Measurements from ENCODE around the gene NPAS3.

Gene NPAS3

DNA sequence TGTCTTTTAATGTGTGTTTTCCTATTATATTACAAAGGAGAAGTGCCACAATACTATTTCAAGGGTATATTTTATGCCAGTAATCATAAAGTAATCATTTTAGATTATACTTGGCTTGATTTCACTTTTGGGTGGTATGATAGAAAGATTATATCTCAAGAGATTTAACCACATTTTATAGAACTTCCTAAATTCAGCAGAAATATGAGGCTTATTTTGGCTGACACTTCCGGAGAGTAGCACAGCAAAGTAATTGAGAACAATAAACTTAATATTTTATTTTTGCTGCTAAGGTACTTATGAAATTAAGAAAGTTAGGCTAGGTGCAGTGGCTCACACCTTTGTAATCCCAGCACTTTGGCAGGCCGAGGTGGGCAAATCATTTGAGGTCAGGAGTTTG, 319.1 kb downstream of the NPAS3 start:
- no peak for DNase-seq (ENCODE audit: low spot score)

GRCh38 chr14:33259764-33260163, 321.1 kb downstream of the NPAS3 start:
- no peak for DNase-seq (ENCODE audit: low spot score)

DNA sequence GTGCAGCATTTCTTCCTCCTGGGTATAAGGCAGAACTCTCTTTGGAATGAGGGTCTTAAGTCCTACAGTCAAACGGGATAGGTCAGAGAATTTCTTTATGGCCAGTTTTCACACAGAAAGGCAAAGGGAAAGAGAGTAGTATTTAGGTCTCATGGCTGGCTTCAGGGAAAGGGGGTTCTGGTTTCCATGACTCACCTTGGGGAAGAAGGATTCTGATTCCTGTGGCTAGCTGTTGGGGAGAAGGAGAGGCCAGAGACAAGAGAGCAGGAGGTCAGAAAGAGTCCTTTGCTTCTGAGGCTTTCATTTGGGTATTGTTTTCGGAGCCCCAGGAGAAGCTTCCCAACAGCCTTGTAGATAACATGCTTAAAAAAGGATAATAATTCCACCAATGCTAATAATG, 332.5 kb downstream of the NPAS3 start:
- DNase-seq (ENCODE audit: low spot score), result no peak

- no peak for DNase-seq (ENCODE audit: low spot score)
These were observed 333.2 kb downstream of the NPAS3 start for GRCh38 chr14:33271891-33272290.

DNA sequence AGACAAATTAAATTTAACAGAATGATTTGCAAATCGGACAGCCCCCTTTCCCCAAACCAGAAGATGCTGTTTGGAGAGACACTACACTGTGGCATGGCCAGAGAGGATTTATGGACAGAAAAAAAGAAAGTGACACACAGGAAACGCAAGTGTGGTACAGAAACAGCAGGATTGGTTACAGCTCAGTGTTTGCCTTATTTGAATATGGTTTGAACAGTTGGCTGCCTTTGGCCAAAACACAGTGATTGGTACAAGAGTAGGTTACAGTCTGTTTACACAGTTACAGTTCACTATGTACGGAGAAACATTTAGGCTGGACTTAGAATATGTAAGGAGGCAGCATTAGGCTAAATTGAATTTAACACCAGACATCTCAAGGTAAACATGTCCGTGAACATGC, 335.3 kb downstream of the NPAS3 start:
- no peak for DNase-seq (ENCODE audit: low spot score)

DNA sequence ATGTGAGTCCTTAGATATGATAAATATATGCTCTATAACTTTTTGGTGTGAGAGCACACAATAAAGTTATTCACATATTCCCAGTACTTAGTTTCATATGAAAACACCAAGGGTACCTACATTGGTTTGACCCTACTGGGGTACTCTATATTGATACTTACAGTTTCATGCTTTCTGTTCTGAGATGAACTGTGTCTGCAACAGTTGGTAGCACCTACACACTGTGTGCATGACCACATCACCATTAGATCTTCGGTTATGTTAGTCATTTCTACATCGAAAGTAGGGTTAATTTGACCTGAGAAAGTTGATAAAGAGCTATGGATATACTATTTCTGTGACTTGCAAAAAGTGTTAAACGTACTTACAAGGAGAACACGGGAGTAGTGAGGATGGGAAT, 337.2 kb downstream of the NPAS3 start:
- no peak for DNase-seq (ENCODE audit: low spot score)

- DNase-seq (ENCODE audit: low spot score), result no peak
These were observed 341.2 kb downstream of the NPAS3 start for GRCh38 chr14:33279865-33280264.

DNA sequence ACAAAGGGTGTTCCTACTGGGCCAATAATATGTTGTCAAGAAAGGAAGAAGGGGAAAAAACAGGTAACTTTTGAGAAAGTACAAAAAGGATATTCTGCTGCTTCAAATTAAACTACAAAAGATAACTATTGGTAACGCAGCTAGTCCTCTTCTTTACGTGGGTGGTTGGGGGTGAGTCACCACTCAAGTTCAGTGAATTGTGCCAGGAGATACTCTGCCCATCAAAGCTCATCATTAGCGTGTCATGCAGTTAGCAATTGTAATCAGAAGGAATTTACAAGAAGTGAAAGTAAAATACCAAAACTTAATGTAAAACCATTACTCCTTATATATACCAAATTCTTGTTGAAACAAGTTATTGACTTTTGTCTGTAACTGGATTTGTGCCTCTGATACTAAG, 342.0 kb downstream of the NPAS3 start:
- DNase-seq (ENCODE audit: low spot score), result no peak

GRCh38 chr14:33282331-33283230, 343.9 kb downstream of the NPAS3 start:
- no peak for DNase-seq (ENCODE audit: low spot score)

DNA sequence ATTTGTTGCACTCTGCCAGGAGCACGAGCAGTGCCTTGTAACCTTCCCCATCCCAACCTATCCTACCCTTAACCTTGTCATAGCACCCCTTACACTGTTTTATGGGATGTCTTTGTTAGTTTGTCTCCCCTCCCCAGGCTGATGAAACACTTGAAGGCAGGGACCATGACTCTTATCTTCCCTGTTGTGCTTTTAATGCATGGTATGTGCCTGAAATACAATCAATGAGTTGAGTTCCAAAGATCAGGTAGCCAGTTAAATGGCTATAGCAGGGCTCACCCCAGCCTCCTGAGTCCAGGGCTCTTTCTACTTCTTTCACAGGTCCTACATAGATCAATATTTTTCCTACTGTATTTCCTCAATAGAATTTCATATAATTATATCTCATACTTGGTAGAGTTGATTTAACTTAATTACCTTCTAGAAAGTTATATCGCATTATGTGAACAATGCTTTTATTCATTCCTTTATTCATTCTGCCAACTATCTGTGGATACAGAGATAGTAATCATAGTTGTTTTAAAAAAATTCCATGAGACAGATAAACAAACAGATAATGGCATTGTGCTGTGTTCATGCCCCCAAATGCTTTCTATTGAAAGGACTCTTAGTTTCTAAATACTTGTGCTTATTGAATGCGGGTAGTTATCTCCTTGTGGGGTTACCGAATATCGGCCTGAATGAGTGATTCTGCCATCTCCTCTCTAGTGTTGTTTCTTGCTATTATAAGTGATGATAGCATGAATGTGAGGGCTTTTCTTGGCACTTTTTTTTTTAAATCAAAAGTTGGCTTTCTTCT, 347.4 kb downstream of the NPAS3 start:
- DNase-seq (ENCODE audit: low spot score), result no peak

DNA sequence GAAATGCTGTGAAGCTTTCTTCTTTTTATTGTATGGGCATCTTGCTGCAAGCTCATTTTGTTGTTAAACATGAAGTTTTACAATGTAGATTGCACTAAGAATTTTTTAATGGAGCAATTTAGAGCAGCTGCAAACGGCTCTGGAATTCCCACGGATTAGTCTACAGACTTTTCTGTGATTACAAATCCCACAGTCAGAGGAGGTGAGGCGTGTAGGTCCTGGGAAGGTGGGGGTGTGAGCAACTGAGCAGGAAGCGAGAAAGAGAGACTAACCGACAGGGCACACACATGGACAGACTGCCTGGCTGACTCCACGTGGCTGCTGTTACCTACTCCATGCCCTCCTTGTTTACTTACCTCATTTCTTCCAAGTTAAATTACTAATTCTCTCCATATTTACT, 348.5 kb downstream of the NPAS3 start:
- DNase-seq (ENCODE audit: low spot score), result no peak

GRCh38 chr14:33290641-33291040, 352.0 kb downstream of the NPAS3 start:
- no peak for DNase-seq (ENCODE audit: low spot score)

DNA sequence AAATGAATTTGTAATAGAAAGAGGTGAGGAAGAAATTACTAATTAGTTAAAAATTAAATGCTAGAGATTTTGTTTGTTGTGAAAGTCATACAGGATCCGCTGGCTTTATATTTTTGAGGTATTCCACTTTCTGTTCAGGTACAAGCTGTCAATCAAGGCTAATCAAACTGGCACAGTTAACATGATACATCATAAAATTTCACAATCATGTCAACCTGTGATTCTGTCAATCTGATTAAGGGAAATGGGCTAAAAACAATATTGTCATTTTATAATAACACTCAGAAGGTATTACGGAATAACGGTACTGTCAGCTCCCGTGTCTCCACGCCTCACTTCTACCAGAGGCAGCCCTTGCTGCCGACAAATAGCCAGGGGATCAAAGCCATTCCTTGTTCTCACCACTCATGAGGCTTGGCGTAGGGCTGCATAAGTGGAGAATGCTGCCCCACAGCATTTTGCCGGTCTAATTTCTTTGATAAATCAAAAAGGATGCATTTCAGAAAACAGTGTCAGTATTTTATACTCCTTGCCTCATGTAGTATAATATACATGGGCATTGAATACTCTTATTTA, 352.9 kb downstream of the NPAS3 start:
- DNase-seq (ENCODE audit: low spot score), result no peak

DNA sequence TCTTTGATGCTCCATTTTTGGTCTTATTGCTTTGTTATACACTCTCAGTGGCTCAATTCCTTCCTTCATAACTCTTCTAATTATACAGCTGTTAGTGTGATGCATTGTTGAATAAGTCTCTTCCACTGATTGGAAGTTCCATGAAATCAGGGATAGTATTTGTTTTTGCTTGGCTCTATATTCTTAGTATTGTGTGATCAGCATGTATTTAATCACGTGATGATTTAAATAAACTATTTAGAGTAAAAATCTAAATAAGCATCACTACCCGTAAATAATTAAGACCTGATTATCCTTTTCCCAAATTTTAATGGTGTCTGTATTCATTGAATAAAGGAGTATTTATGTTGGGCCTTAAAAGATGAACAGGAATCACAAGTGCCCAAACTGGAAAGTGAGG, 355.7 kb downstream of the NPAS3 start:
- DNase-seq (ENCODE audit: low spot score), result no peak

GRCh38 chr14:33297565-33297964, 358.9 kb downstream of the NPAS3 start:
- DNase-seq (ENCODE audit: low spot score), result no peak

DNA sequence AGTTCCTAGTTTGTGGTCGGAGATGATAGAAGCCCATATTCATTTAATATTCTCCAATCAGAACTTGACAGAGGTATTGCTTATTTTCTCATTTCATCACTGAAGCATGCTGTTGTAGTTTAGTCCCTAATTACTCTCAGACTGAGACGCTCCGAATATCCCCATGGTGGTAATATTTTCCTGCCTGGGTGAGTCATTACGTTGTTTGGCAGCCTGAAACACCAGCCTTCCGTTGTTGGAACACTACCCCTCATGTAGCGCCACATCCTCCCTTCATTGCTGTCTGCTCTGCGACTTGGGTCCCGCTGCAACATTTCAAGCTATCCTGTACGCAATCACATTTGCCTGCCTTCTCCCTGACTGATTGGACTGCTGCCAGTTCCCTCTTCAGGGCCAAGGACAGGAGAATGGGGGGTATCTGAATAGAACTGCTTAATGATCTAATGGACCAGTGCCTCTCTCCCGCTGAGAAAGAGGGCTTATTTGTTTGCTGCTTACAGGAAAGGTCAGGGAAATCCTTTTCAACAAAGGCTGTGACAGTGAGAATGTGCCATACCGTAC, 369.1 kb downstream of the NPAS3 start:
- DNase-seq (ENCODE audit: low spot score), result no peak

DNA sequence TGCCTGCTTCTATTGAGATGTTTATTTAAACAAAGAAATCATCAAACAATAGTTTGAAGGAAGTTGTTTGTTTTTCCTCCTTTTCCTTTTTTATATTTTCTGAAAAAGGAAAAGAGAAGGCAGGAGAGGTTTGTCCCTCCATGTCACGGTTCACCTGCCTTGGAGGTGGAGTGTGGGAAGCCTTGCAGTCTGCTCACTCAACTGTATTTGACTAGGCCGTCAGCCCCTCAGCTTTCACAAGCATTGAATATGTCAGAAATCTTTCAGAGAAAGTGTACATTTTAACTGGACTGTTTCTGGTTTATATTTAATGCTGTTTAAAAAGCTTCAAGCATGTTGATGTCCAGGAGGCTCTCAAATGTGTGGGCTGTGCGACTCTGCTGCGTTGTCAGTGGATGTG, 370.4 kb downstream of the NPAS3 start:
- DNase-seq (ENCODE audit: low spot score), result no peak

GRCh38 chr14:33315217-33315616, 376.5 kb downstream of the NPAS3 start:
- DNase-seq (ENCODE audit: low spot score), result no peak

DNA sequence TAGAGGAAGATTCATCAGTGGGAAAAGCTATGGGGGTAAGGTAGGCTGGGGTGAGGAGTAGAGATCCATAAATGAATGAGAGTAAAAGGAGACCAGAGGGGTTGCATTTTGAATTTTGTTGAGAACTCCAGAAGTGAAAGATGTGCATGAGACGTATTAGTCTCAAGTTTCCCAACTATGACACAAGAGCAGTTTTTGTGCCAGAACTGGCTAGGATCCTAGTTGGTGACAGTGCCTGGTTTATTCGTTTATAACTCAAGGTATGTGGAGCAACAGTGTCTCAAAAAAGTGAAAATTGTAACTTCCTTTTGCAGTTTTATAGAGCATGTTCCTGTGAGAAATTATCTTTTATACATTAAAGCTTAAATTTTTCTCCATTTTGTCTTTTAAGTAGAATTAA, 377.0 kb downstream of the NPAS3 start:
- no peak for DNase-seq (ENCODE audit: low spot score)

GRCh38 chr14:33317675-33318074, 379.0 kb downstream of the NPAS3 start:
- DNase-seq (ENCODE audit: low spot score), result no peak

GRCh38 chr14:33323979-33324378, 385.3 kb downstream of the NPAS3 start:
- DNase-seq (ENCODE audit: low spot score), result no peak

DNA sequence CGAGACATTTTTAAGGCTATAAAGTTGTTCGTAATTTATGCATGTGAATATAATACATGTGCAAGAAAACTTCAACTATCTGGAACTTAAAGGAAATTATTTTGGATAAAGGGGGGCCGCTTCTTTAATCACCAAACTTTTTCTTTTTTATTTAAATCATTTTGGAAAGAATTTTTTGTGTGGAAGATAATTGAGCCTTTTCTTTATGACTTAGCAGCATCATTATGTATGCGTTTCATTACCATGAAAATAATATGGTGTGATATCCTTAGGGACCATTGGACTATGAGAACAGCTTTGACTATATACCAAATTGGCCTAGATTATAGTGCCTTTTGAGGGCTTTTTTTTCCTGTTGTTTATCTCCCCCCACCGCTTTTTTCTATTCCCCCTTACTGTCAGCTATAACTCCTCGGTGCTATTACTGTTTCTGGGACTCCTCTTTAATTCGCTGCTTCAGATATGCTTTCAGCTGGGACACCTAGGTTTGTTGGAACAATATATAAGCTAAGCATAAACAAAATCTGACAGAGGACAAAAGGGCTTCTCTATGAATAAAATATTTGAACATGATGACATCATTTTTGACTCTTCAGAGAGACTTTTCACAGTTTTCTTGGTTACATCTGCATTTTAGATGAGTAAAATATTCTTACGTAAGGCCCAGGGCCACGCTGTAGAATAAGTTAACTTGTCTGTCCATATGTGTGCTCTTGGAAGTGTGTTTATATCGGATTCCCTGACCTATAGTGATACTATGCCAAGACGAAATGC, 392.7 kb downstream of the NPAS3 start:
- DNase-seq (ENCODE audit: low spot score), result no peak
